ENCODE data around the gene MTX1.
"Not testable (repeated sequence)": the region's sequence is repeated elsewhere in the genome, so short reads cannot be mapped to it uniquely, and the experiment has no call there.

MTX1 gene

GRCh38 chr1:155186794-155187455 lies 21.6 kb upstream of the MTX1 start:
- H3K4me1 ChIP-seq (ENCODE audit: control insufficient read depth, low read length) = peaks cover 24% of the 10 kb centered on the region
- no peaks in the 10 kb centered on the region for H3K9me3 ChIP-seq (ENCODE audit: control insufficient read depth, insufficient read depth, low read length)
- H3K9me2 ChIP-seq (replicated peaks; ENCODE audit: control insufficient read depth, low read length) = no peaks in the 10 kb centered on the region
- 0 out of 2 replicates have a peak, but pooled peaks cover under 1% of the 10 kb centered on the region for H3F3A ChIP-seq (ENCODE audit: control insufficient read depth, insufficient read depth)
- no peaks in the 10 kb centered on the region for H3K36me3 ChIP-seq (ENCODE audit: control insufficient read depth, low read length)
- no peaks in the 10 kb centered on the region for H3K27me3 ChIP-seq (ENCODE audit: control insufficient read depth, low read length)
- no peaks in the 10 kb centered on the region for H3K79me2 ChIP-seq (ENCODE audit: control insufficient read depth, low read length)
- H4K20me1 ChIP-seq (ENCODE audit: control insufficient read depth, insufficient read depth, low read depth, low read length) = no peaks in the 10 kb centered on the region
- TF ChIP-seq CTCF (IDR thresholded peaks at IDR 0.05; ENCODE audit: low read depth, low read length, poor library complexity, severe bottlenecking) = no peak
- TF ChIP-seq EZH2phosphoT487 (IDR thresholded peaks at IDR 0.05; ENCODE audit: borderline replicate concordance, low read length) = no peak
- H3K27ac ChIP-seq (ENCODE audit: low read depth, low read length) = no peak overlapping the region
- H3K4me2 ChIP-seq (ENCODE audit: low read length) = no peak overlapping the region
- H3K4me3 ChIP-seq (ENCODE audit: low read length) = no peak overlapping the region

GRCh38 chr1:155187456-155187891 lies 21.0 kb upstream of the MTX1 start:
- Histone ChIP-seq H3K79me2 (ENCODE audit: control insufficient read depth, low read length) (no peaks in the 10 kb centered on the region), H3K4me1 (ENCODE audit: control insufficient read depth, low read length) (peaks cover 26% of the 10 kb centered on the region), H3K27ac (ENCODE audit: low read depth, low read length) (no peak overlapping the region), H3K9me2 (replicated peaks; ENCODE audit: control insufficient read depth, low read length) (no peaks in the 10 kb centered on the region), H3K27me3 (ENCODE audit: control insufficient read depth, low read length) (no peaks in the 10 kb centered on the region), H3K4me2 (ENCODE audit: low read length) (no peak overlapping the region), H4K20me1 (ENCODE audit: control insufficient read depth, insufficient read depth, low read depth, low read length) (no peaks in the 10 kb centered on the region), H3K9me3 (ENCODE audit: control insufficient read depth, insufficient read depth, low read length) (no peaks in the 10 kb centered on the region), H3K36me3 (ENCODE audit: control insufficient read depth, low read length) (no peaks in the 10 kb centered on the region), H3K4me3 (ENCODE audit: low read length) (no peak overlapping the region), H3F3A (ENCODE audit: control insufficient read depth, insufficient read depth) (peaks cover 5% of the 10 kb centered on the region; the same call in 1 of the 2 replicates)
- no peak for TF ChIP-seq EZH2phosphoT487 (IDR thresholded peaks at IDR 0.05; ENCODE audit: borderline replicate concordance, low read length)
- no peak for TF ChIP-seq CTCF (IDR thresholded peaks at IDR 0.05; ENCODE audit: low read depth, low read length, poor library complexity, severe bottlenecking)

GRCh38 chr1:155188268-155188667 lies 20.2 kb upstream of the MTX1 start:
- H3K4me1 ChIP-seq (ENCODE audit: control insufficient read depth, low read length) = peaks cover 33% of the 10 kb centered on the region

GRCh38 chr1:155189926-155190325 lies 18.6 kb upstream of the MTX1 start:
- not testable (repeated sequence) for H3K9me2 ChIP-seq (replicated peaks; ENCODE audit: control insufficient read depth, low read length); H3K4me2 ChIP-seq (ENCODE audit: low read length); H4K20me1 ChIP-seq (ENCODE audit: control insufficient read depth, insufficient read depth, low read depth, low read length); H3K9me3 ChIP-seq (ENCODE audit: control insufficient read depth, insufficient read depth, low read length); H3K27ac ChIP-seq (ENCODE audit: low read depth, low read length); H3K4me3 ChIP-seq (ENCODE audit: low read length); H3K79me2 ChIP-seq (ENCODE audit: control insufficient read depth, low read length); H3K36me3 ChIP-seq (ENCODE audit: control insufficient read depth, low read length); H3K27me3 ChIP-seq (ENCODE audit: control insufficient read depth, low read length)
- Histone ChIP-seq H3F3A (ENCODE audit: control insufficient read depth, insufficient read depth) (peaks cover 11% of the 10 kb centered on the region; the same call in 1 of the 2 replicates), H3K4me1 (ENCODE audit: control insufficient read depth, low read length) (peaks cover 39% of the 10 kb centered on the region)

More at GRCh38 chr1:155188268-155188667, 20.2 kb upstream of the MTX1 start:
- Histone ChIP-seq H3K4me3 (ENCODE audit: low read length) (no peak overlapping the region), H3K27ac (ENCODE audit: low read depth, low read length) (no peak overlapping the region), H3F3A (ENCODE audit: control insufficient read depth, insufficient read depth) (peaks cover 7% of the 10 kb centered on the region; the same call in 1 of the 2 replicates), H3K9me2 (replicated peaks; ENCODE audit: control insufficient read depth, low read length) (no peaks in the 10 kb centered on the region), H3K9me3 (ENCODE audit: control insufficient read depth, insufficient read depth, low read length) (no peaks in the 10 kb centered on the region), H3K4me2 (ENCODE audit: low read length) (no peak overlapping the region), H3K36me3 (ENCODE audit: control insufficient read depth, low read length) (no peaks in the 10 kb centered on the region), H4K20me1 (ENCODE audit: control insufficient read depth, insufficient read depth, low read depth, low read length) (no peaks in the 10 kb centered on the region), H3K79me2 (ENCODE audit: control insufficient read depth, low read length) (no peaks in the 10 kb centered on the region), H3K27me3 (ENCODE audit: control insufficient read depth, low read length) (no peaks in the 10 kb centered on the region)
- TF ChIP-seq CTCF (IDR thresholded peaks at IDR 0.05; ENCODE audit: low read depth, low read length, poor library complexity, severe bottlenecking) = no peak

All from DOHH2 (cell line).